NCI-H748 (cell line): ENCODE results near the gene RALGAPA2.

ENCODE experiments used
- DNase-seq: peaks from one replicate; lab custom pipeline; 2025; ENCODE audit not compliant: unreplicated experiment; lab: John Stamatoyannopoulos, UW

Gene RALGAPA2

DNA sequence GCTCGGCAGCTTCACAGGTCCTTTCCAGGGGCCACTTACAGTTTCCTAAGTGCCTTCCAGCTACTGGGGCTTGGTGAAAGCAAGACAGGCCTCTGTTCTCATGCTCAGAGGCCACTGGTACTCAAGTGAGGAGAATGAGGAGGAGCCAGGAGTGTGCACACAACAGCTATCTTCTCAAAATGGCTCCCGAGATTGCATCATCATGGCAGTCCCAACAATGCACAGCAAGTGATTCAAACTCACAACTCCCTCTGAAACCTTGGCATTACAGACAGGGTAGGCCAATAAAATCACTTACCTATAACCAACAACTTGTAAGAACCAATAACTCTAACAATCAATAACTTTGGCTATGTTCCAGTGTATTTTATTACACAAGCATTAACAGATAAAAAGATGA, 77.4 kb downstream of the RALGAPA2 start:
- DNase-seq, result no peak

GRCh38 chr20:20632644-20633043, 79.8 kb downstream of the RALGAPA2 start:
- no peak for DNase-seq

DNA sequence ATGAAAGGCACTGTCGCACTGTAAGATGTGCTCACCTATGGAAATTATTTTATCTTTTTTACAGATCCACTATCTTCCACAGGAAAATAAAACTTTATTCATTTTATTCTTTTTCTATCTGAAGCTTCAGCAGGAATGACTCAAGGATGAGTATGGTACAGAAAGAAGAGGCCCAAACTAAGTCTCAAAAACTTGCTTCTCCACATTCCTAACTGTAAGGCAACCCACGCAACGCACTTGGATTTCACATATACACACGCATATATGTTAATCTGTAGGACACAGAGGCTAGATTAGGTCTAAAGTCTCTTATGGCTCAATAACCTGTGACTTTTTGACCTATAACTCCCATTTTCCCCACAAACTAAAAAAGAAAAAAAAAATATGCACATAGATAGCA, 81.9 kb downstream of the RALGAPA2 start:
- DNase-seq, result no peak

GRCh38 chr20:20629556-20630188, 82.8 kb downstream of the RALGAPA2 start:
- DNase-seq, result no peak

GRCh38 chr20:20628314-20628713, 84.1 kb downstream of the RALGAPA2 start:
- DNase-seq, result no peak

- DNase-seq, result no peak
These were observed 85.0 kb downstream of the RALGAPA2 start for GRCh38 chr20:20627471-20627870.

- DNase-seq, result peak; percentile 93
These were observed 87.5 kb downstream of the RALGAPA2 start for GRCh38 chr20:20624914-20625313.

DNA sequence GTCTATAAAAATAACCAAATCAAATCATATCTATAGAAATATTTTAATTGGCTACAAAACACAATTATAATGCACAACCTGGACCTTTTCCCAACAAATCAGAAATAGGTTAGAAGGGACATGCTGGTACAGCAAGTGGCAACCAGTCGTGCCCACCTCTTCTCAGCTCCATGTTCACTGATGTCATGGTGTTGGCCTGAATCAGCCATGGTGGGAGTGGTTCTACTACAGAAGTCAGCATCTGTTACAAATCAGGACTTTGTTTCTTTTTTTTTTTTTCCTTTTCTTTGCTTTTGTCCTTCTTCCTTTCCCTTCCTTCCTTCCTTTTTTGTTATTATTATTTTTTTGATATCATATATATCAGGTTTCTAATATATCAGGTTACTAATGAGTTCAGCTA, 91.2 kb downstream of the RALGAPA2 start:
- DNase-seq, result no peak

- DNase-seq, result no peak
These were observed 98.1 kb downstream of the RALGAPA2 start for GRCh38 chr20:20614391-20614790.

DNA sequence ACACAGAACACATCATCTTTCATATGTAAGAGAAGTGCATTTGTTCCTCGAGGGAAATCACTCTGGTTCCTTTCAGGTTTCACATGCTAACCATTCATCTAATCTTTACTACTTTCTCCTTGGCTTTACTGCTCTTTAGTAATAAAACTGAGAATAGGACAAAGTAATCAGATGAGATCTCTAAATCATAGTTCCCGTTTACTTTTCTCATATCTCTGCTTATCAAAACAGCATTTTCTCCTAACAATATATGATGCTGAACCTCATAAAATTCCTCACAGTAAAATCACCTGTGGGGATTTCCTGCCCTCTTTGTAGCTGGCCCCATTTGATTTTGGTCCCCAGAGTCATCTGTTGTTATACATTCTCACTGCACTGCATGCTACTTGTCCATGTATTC, 100.2 kb downstream of the RALGAPA2 start:
- no peak for DNase-seq

- DNase-seq, result peak; percentile 26
These were observed 101.3 kb downstream of the RALGAPA2 start for GRCh38 chr20:20611167-20611566.

DNA sequence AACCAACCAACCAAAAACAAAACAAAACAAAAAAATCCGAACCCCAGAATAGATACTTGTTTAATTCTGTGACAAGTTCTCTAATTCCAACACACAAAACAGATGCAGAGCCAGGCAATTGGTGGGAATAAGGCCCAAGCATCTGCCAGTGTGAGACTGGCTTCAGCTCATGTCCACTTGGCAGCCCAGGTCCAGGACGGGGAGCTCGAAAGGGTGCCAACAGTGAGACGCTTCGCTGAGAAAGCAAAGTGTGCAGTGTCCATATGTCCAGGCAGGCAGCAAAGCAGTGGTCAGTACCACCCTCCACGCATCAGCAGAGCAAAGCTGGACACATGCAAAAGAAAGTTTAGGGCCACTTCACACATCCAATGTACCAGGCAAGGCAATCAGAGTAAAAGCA, 102.9 kb downstream of the RALGAPA2 start:
- DNase-seq, result no peak

DNA sequence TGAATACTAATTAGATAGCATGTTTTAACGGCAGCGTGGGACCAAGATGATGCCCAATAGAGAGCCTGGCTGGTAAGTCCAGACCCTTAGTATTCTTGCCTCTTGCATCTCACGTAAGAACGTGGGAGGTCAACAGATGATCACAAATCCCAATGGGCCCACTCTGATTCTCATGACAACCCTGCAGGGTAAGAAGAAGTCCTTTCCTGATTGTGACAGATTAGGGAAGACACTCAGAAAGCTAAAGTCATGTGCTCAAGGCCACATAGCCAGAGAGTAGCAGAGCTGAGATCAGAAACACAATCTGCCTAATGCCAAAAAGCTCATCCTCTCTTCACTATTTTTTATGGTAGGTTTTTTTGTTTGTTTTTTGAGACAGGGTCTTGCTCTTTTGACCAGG, 103.8 kb downstream of the RALGAPA2 start:
- no peak for DNase-seq

DNA sequence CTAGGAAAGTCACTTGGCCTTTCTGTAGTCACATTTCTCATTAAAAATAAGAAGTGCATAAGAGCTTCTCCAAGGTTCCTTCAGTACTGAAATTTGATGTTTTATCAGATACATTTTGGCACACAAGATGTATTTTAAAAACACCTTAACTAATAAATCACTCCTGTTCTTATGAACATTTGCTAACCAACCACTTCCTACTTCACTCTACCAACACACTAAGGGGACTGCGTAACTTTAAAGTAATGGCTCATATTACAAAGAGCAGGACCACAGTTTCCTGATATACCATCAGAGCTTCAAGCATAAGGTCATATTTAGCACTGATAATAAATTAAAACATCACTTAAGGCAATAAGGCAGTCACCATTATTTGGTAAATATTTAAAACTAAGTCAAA, 104.4 kb downstream of the RALGAPA2 start:
- no peak for DNase-seq

DNA sequence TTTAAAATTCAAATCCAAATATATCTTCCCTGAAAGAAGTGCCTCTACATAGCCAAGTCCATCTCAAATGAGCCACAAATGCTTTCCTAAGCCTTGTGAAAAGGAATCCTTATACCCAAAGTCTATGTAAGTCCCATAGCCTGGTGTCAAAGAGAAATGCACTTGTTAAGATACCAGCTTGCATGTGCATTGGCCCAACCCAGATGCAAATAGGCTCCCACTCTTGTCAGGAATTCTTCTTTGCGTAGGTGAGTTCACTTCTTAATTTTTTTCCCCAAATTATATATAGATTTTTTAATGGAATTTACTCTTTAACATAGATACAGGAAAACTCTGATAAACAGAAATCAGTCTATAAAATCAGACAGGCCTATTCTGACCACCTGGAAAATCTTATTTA, 105.6 kb downstream of the RALGAPA2 start:
- DNase-seq, result no peak

DNA sequence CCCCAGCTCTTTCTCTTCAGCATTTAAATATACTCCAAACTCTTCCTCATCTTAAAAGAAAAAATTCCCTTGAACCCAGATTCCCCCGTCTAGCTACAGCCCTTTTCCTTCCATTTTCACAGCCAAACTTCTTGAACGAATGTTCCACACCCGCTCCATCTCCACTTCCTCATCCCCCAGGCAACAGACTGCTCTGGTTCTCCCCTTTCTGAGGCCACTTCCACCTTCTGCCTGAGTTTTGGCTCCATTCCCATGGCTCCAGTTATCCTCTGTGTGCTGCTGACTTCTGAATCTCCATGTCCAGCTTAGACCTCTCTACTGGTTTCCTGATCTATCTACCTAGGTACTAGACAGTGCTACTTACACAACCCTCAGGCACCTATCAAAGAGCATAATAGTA, 106.4 kb downstream of the RALGAPA2 start:
- no peak for DNase-seq

- no peak for DNase-seq
These were observed 107.5 kb downstream of the RALGAPA2 start for GRCh38 chr20:20604907-20605306.

GRCh38 chr20:20604357-20604756, 108.1 kb downstream of the RALGAPA2 start:
- no peak for DNase-seq

GRCh38 chr20:20603339-20603990, 109.0 kb downstream of the RALGAPA2 start:
- peak; percentile 68 for DNase-seq

DNA sequence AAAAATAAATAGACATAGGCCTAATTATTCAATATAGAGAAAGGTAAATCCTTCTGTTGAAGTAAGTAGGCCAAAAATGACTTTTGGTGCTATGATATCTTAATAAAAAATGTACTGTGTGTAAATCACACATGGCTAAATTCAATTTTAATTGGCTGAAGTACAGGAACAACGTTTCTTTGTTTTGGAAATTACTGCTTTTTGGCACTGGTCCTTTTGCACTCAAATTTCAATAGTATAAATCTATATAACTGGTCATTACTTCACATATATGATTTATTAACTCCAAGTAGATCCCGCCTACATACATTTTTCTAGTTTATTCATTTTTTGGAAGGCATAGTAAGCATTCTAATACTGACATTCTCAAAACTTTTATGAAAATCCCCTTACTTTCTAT, 114.5 kb downstream of the RALGAPA2 start:
- no peak for DNase-seq

DNA sequence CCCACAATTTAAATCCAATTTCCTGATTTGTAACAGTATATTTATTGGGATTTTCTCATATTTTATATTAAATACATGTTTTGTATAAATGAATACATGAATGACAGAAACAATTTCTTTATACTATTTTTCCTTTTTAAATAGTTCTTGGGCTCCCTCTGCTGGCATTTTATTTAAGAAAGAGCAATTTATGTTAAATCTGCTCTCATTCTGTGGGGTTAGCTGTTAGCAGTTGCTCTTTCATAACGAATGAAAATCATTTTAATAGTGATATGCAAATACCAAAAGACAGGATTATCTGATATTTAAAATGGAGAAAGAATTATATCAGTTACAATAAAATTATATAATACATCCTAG, 118.3 kb downstream of the RALGAPA2 start:
- DNase-seq, result peak; percentile 73

- peak; percentile 94 for DNase-seq
These were observed 118.8 kb downstream of the RALGAPA2 start for GRCh38 chr20:20593447-20594170.
